ENCODE results near the gene MAGI2.

- no peak for TF ChIP-seq POLR2A (IDR thresholded peaks at IDR 0.05; ENCODE audit: low read depth, low read length)
- TF ChIP-seq POLR2AphosphoS5 (IDR thresholded peaks at IDR 0.05; ENCODE audit: low read depth, low read length), result no peak
- TF ChIP-seq TAF1 (IDR thresholded peaks at IDR 0.05; ENCODE audit: low read depth, low read length), result no peak
These were observed 1379.7 kb downstream of the MAGI2 start for GRCh38 chr7:78073609-78074382.

Data from GM12891 (cell line).